ENCODE measurements around the gene HOXA7. TPM values are rescaled to one million over a fixed set of nuclear protein-coding genes. Genes with fewer than 3 reads are reported as not detected.

HOXA7 gene
- polyA plus RNA-seq, 1 donor: 2.3 TPM

Other genes with a start within 250 kb of the HOXA7 start
- 1.5 TPM for gene HOXA1, start 60.7 kb downstream of the HOXA7 start, polyA plus RNA-seq
- gene HOXA2, start 54.0 kb downstream of the HOXA7 start, polyA plus RNA-seq: 5.5 TPM
- gene HOXA4, start 25.9 kb downstream of the HOXA7 start, polyA plus RNA-seq: 19.7 TPM
- gene HOXA5, start 13.0 kb downstream of the HOXA7 start, polyA plus RNA-seq: 30.3 TPM
- 4.0 TPM for gene HOXA6, start 8.9 kb downstream of the HOXA7 start, polyA plus RNA-seq
- 19.1 TPM for gene HOXA3, start 4.1 kb downstream of the HOXA7 start, polyA plus RNA-seq
- 0.33 TPM for gene HOXA9, start 8.9 kb upstream of the HOXA7 start, polyA plus RNA-seq
- gene HOXA10, start 17.6 kb upstream of the HOXA7 start, polyA plus RNA-seq: 0.12 TPM
- not detected for gene HOXA11, start 28.6 kb upstream of the HOXA7 start, polyA plus RNA-seq
- not detected for gene HOXA13, start 43.4 kb upstream of the HOXA7 start, polyA plus RNA-seq
- not detected for gene EVX1, start 86.1 kb upstream of the HOXA7 start, polyA plus RNA-seq